HepG2 (cell line): Measurements from ENCODE around the gene CFAP61. TPM values are rescaled to one million over a fixed set of nuclear protein-coding genes. Genes with fewer than 3 reads are reported as not detected.

Experiments used
- ATAC-seq: fragments of 200-7000 bp; cut with Tn5 transposase; 3 replicates; pipeline ENCODE4 v1.9.1; 2020; ENCODE audit warnings: mild to moderate bottlenecking, moderate library complexity
- BruUV-seq: library from RNA; stranded (reverse); fragments of 400-500 nt; replicated peaks from 2 replicates; lab custom pipeline; 2021; lab: Mats Ljungman, UMichigan
- CTCF ChIA-PET: fragments of 300-600 bp; formaldehyde crosslinking; extraction: SDS; loops from one replicate; lab custom pipeline; 2021; ENCODE audit warnings: low total read pairs, inconsistent platforms, low intra/inter-chr PET ratio; lab: Yijun Ruan, JAX
- POLR2A ChIA-PET: fragments of 350-600 bp; sonication (Branson Sonifier 250); formaldehyde crosslinking; loops from one replicate; lab custom pipeline; 2020; ENCODE audit warnings: antibody characterized with exemption, inconsistent platforms; lab: Yijun Ruan, JAX
- DNase-seq: peaks from one replicate; pipeline ENCODE4 v3.0.0-alpha.2; 2015; ENCODE audit warnings: low spot score
- FAIRE-seq: peaks from 3 replicates; lab custom pipeline; 2011; peaks lifted over from hg19 to GRCh38; lab: Jason Lieb, UNC
- H2AFZ ChIP-seq: one replicate; pipeline ENCODE4 v1.6.1; 2011; ENCODE audit warnings: low read length, inconsistent platforms
- H3K27ac ChIP-seq: fragments of 300-600 bp; 3 replicates; pipeline ENCODE4 v1.8.0; 2011; ENCODE audit warnings: mixed run types, mild to moderate bottlenecking, mixed read lengths, low read length, inconsistent platforms; ENCODE audit not compliant: insufficient read depth; ENCODE audit errors: extremely low read length
- H3K27me3 ChIP-seq, 2 experiments: fragments of 200-600 bp in 1 of 2; 2 replicates in 1 of 2; 3 replicates in 1 of 2; pipeline versions ENCODE4 v1.6.0 to v1.8.0; 2011; ENCODE audit warnings: low read length in 2 of 2, mild to moderate bottlenecking in 2 of 2, moderate library complexity in 2 of 2, inconsistent platforms in 1 of 2; ENCODE audit not compliant: insufficient read depth in 2 of 2, control insufficient read depth in 1 of 2
- H3K36me3 ChIP-seq, 2 experiments: fragments of 200-600 bp in 1 of 2; replicated peaks in 1 of 2; 2 replicates in 1 of 2; 3 replicates in 1 of 2; pipeline versions ENCODE4 v1.5.1 to v1.8.0; 2011; ENCODE audit warnings: low read length in 2 of 2, inconsistent platforms in 1 of 2; ENCODE audit not compliant: insufficient read depth in 2 of 2, control insufficient read depth in 1 of 2
- H3K4me1 ChIP-seq: 2 replicates; pipeline ENCODE4 v1.5.1; 2012; ENCODE audit warnings: low read length, inconsistent platforms; ENCODE audit not compliant: insufficient read depth
- H3K4me2 ChIP-seq: 2 replicates; pipeline ENCODE4 v1.6.0; 2011; ENCODE audit warnings: low read depth, low read length, inconsistent platforms
- H3K4me3 ChIP-seq, 3 experiments: fragments of 200-600 bp in 1 of 3; sonication (generic), shearing (Covaris generic) in 1 of 3; replicated peaks in 1 of 3; 2 replicates each; pipeline ENCODE4 v1.5.1; 2011 to 2016; ENCODE audit warnings: low read length in 3 of 3, inconsistent platforms in 2 of 3, low read depth in 2 of 3, mild to moderate bottlenecking in 2 of 3, control low read depth in 1 of 3, mixed read lengths in 1 of 3; ENCODE audit not compliant: insufficient read depth in 1 of 3
- H3K79me2 ChIP-seq: one replicate; pipeline ENCODE4 v1.6.1; 2011; ENCODE audit warnings: low read length, inconsistent platforms; ENCODE audit not compliant: insufficient read depth
- H3K9ac ChIP-seq: 2 replicates; pipeline ENCODE4 v1.6.0; 2011; ENCODE audit warnings: mild to moderate bottlenecking, low read depth, low read length, inconsistent platforms; ENCODE audit not compliant: insufficient read depth
- H3K9me3 ChIP-seq: 2 replicates; pipeline ENCODE4 v1.5.1; 2012; ENCODE audit warnings: mild to moderate bottlenecking, low read length
- H4K20me1 ChIP-seq: 2 replicates; pipeline ENCODE4 v1.6.0; 2011; ENCODE audit warnings: inconsistent platforms, mild to moderate bottlenecking, low read length, moderate library complexity; ENCODE audit not compliant: insufficient read depth
- FOSL1 ChIP-seq: sonication (generic); formaldehyde crosslinking; IDR thresholded peaks from 2 replicates; pipeline ENCODE4 v1.9.0; 2021; ENCODE audit warnings: missing genetic modification reagents, borderline replicate concordance
- IRF2 ChIP-seq: IDR thresholded peaks from 2 replicates; pipeline ENCODE4 v1.6.1; 2018; ENCODE audit warnings: missing genetic modification reagents, missing compliant biosample characterization
- NFYB ChIP-seq: sonication (generic); formaldehyde crosslinking; IDR thresholded peaks from 2 replicates; pipeline ENCODE4 v1.4.0; 2020; ENCODE audit warnings: missing genetic modification reagents
- NR2C2 ChIP-seq: sonication (generic); formaldehyde crosslinking; IDR thresholded peaks from 2 replicates; pipeline ENCODE4 v1.4.0; 2020; ENCODE audit warnings: missing genetic modification reagents, mild to moderate bottlenecking, moderate library complexity, borderline replicate concordance
- NRL ChIP-seq: sonication (generic); formaldehyde crosslinking; IDR thresholded peaks from 2 replicates; pipeline ENCODE4 v1.5.0; 2020; ENCODE audit warnings: missing genetic modification reagents, mild to moderate bottlenecking, moderate library complexity, borderline replicate concordance
- SPEN ChIP-seq: sonication (generic); formaldehyde crosslinking; IDR thresholded peaks from 2 replicates; pipeline ENCODE4 v1.5.1; 2020; ENCODE audit warnings: low read depth, mild to moderate bottlenecking, missing genetic modification reagents
- ZNF749 ChIP-seq: sonication (generic); formaldehyde crosslinking; IDR thresholded peaks from 2 replicates; pipeline ENCODE4 v1.8.0; 2022; ENCODE audit warnings: mild to moderate bottlenecking, missing genetic modification reagents, moderate library complexity, borderline replicate concordance
- ZNF776 ChIP-seq: sonication (generic); formaldehyde crosslinking; IDR thresholded peaks from 2 replicates; pipeline ENCODE4 v1.4.0; 2020; ENCODE audit warnings: mild to moderate bottlenecking, missing genetic modification reagents
- WGBS: methylation state at CpG from one replicate; pipeline ENCODE4 v1.1.6; 2017; ENCODE audit warnings: low lambda C conversion rate; 5-methylcytosine and 5-hydroxymethylcytosine counted together
- in situ Hi-C: cut with HindIII; loops from 2 replicates; pipeline ENCODE4 v1.10.0; 2017; ENCODE audit warnings: low pct_unique_long_range_greater_than_20kb; ENCODE audit not compliant: extremely low pct_ligation_motif_present
- intact Hi-C: fragments of 100-400 bp; cut with micrococcal nuclease; formaldehyde crosslinking; loops from one replicate; pipeline ENCODE4 v1.10.0; 2022; ENCODE audit not compliant: unreplicated experiment
- polyA plus RNA-seq, 8 experiments: library from polyadenylated mRNA; depleted of rRNA in 3 of 8; stranded (reverse) in 7 of 8; unstranded in 1 of 8; fragments of >200 nt; fragmentation: Illumina TruSeq in 4 of 8; extraction: Trizol in 4 of 8; gene quantifications; 2 replicates each; pipeline versions ENCODE4 v1.2.1 to v1.2.3, GENCODE V29; 2011 to 2016; ENCODE audit warnings: low read depth in 4 of 8, missing spikeins in 1 of 8, mixed read lengths in 1 of 8; ENCODE audit not compliant: insufficient read depth in 1 of 8
- total RNA-seq, 5 experiments: library from RNA; depleted of rRNA; stranded (reverse); fragments of >200 nt; fragmentation: Illumina TruSeq; extraction: Trizol; gene quantifications; 2 replicates each; pipeline ENCODE4 v1.2.3, GENCODE V29; 2016; ENCODE audit warnings: low read depth in 1 of 5
- TF ChIP-seq, protein P1 (sequence below): sonication (generic); formaldehyde crosslinking; IDR thresholded peaks from 2 replicates; pipeline ENCODE4 v1.8.1; 2023; ENCODE audit warnings: missing genetic modification reagents, mild to moderate bottlenecking, borderline replicate concordance
- TF ChIP-seq, protein P2 (sequence below): sonication (generic); formaldehyde crosslinking; IDR thresholded peaks from 2 replicates; pipeline ENCODE4 v1.4.0; 2020; ENCODE audit warnings: mild to moderate bottlenecking, low read depth, missing genetic modification reagents
- TF ChIP-seq, protein P3 (sequence below): sonication (generic); formaldehyde crosslinking; IDR thresholded peaks from 2 replicates; pipeline ENCODE4 v1.4.0; 2020; ENCODE audit warnings: missing genetic modification reagents, borderline replicate concordance

CFAP61 gene
- total and polyA plus RNA-seq, 2 of the 13 experiments (the other 11 are each of a cell fraction or from before 2014, with no cell fraction given): 0.27 TPM; not detected in 1

DNA sequence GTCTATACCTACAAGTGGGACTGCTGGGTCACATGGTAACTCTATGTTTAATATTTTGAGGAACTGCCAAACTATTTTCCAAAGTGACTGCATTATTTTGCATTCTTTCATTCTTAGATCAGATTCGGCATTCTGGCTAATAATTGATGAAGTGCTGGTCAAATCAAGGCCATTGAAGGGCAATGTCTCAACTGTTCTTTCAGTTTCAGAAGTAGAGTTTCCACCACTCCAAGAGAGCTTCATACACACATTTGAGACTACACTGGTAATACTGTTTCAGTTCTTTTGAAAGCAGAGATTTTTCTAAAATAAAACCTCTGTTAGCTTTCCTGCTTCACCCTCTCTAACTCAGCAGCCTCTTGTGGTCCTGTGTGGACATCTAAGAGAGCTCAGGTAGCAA, 154.5 kb downstream of the CFAP61 start (continued):
- TF ChIP-seq, protein P1, sequence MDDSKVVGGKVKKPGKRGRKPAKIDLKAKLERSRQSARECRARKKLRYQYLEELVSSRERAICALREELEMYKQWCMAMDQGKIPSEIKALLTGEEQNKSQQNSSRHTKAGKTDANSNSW (CRISPR knock-in tag): no peak
- no peak for TF ChIP-seq FOSL1 (CRISPR knock-in tag)

DNA sequence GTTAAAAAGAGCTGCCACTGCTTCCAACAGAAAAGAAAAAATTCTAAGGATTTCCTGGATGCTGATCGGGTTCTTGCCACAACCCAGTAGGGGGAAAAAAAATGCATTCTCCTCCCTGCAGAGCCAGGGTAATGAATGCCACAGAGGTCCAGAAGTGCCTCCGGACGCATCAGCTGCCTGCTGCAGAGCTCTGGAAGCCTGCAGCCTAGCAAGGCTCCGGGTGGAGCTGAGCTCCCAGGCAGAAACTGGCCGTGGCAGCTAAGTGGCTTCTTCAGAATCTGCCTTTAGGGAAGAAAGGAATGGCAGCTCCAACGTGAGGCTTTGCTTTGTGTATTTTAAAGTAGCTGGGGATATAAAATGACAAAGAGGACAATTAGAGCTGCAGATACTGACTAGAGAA, 155.0 kb downstream of the CFAP61 start:
- Histone ChIP-seq H3K9me3 (no peaks in the 10 kb centered on the region), H3K4me3 (no peak overlapping the region), H3K79me2 (no peaks in the 10 kb centered on the region), H3K27me3 (peaks cover 0 to 21% of the 10 kb centered on the region in 2 experiments; a peak in 2 of 5 replicates), H4K20me1 (no peaks in the 10 kb centered on the region), H3K9ac (no peak overlapping the region), H3K36me3 (no peaks in the 10 kb centered on the region), H3K4me2 (no peak overlapping the region), H3K4me1 (no peaks in the 10 kb centered on the region), H2AFZ (no peak overlapping the region), H3K27ac (no peak overlapping the region)
- intact Hi-C loops: no loop called here
- ATAC-seq (peak; percentile 35; the same call in 1 of the 3 replicates), FAIRE-seq (no peak), DNase-seq (no peak)
- WGBS: 8% methylated on average over 6 of the region's 6 CpGs
- BruUV-seq: no TSS peak
- TF ChIP-seq, protein P2, sequence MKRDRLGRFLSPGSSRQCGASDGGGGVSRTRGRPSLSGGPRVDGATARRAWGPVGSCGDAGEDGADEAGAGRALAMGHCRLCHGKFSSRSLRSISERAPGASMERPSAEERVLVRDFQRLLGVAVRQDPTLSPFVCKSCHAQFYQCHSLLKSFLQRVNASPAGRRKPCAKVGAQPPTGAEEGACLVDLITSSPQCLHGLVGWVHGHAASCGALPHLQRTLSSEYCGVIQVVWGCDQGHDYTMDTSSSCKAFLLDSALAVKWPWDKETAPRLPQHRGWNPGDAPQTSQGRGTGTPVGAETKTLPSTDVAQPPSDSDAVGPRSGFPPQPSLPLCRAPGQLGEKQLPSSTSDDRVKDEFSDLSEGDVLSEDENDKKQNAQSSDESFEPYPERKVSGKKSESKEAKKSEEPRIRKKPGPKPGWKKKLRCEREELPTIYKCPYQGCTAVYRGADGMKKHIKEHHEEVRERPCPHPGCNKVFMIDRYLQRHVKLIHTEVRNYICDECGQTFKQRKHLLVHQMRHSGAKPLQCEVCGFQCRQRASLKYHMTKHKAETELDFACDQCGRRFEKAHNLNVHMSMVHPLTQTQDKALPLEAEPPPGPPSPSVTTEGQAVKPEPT (CRISPR knock-in tag): no peak
- TF ChIP-seq IRF2 (CRISPR knock-in tag) (no peak), NR2C2 (CRISPR knock-in tag) (no peak), NRL (no peak), SPEN (CRISPR knock-in tag) (no peak), ZNF749 (CRISPR knock-in tag) (no peak), ZNF776 (CRISPR knock-in tag) (no peak), NFYB (CRISPR knock-in tag) (no peak)
- TF ChIP-seq, protein P3, sequence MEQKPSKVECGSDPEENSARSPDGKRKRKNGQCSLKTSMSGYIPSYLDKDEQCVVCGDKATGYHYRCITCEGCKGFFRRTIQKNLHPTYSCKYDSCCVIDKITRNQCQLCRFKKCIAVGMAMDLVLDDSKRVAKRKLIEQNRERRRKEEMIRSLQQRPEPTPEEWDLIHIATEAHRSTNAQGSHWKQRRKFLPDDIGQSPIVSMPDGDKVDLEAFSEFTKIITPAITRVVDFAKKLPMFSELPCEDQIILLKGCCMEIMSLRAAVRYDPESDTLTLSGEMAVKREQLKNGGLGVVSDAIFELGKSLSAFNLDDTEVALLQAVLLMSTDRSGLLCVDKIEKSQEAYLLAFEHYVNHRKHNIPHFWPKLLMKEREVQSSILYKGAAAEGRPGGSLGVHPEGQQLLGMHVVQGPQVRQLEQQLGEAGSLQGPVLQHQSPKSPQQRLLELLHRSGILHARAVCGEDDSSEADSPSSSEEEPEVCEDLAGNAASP (CRISPR knock-in tag): no peak
- ChIA-PET CTCF (no interaction called here), POLR2A (no interaction called here)
- in situ Hi-C loops: no loop called here
